GM12873 (cell line): Measurements from ENCODE around the gene DMAC2.

ENCODE experiments used
- CTCF ChIP-seq: IDR thresholded peaks from 2 replicates; pipeline ENCODE4 v1.5.1; 2012; ENCODE audit warnings: low read depth, mild to moderate bottlenecking, moderate library complexity, low read length, control low read depth; ENCODE audit not compliant: insufficient read depth; ENCODE audit errors: missing control alignments

DMAC2 gene

GRCh38 chr19:41462497-41462896, 22.8 kb upstream of the DMAC2 start:
- TF ChIP-seq CTCF, result no peak

GRCh38 chr19:41457241-41457640, 17.5 kb upstream of the DMAC2 start:
- no peak for TF ChIP-seq CTCF

GRCh38 chr19:41456342-41456918, 16.7 kb upstream of the DMAC2 start:
- TF ChIP-seq CTCF, result no peak

GRCh38 chr19:41455936-41456335, 16.2 kb upstream of the DMAC2 start:
- TF ChIP-seq CTCF, result no peak

GRCh38 chr19:41452584-41453275, 13.0 kb upstream of the DMAC2 start:
- no peak for TF ChIP-seq CTCF

- no peak for TF ChIP-seq CTCF
These were observed 10.1 kb upstream of the DMAC2 start for GRCh38 chr19:41449865-41450178.

GRCh38 chr19:41449079-41449864, 9.6 kb upstream of the DMAC2 start:
- TF ChIP-seq CTCF, result peak; percentile 93
